HG03460 (cell line): Measurements from ENCODE around the gene SHROOM3.

Experiments
- ATAC-seq: cut with Tn5 transposase; IDR thresholded peaks from one replicate; pipeline ENCODE4 v1.9.1; 2021; ENCODE audit not compliant: unreplicated experiment

SHROOM3 gene

GRCh38 chr4:76687746-76688448 lies 252.9 kb downstream of the SHROOM3 start:
- ATAC-seq = no peak

DNA sequence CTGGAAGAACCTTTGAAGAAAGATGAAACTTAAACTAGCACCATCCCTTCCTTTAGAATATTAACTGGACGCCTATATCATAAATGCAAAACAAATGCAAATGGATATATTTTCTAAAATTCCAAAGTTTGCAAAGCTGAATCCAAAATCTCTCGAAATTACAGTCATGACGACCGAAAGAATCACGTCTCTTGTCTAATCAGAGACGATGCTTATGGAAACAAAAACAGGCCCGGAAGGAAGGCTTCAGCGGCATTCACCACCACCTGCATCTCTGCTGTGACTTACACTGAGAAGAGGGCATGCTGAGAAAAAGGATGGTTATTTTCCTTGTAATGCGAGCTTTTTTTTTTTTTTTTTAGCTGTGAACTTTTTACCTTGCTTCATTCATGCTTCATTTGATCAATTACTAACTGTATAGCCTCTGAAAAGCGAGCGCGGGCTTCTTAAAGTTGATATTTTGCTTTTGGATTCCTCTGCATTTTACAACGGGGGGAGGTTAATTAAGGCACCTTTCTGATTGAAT lies 253.7 kb downstream of the SHROOM3 start:
- ATAC-seq = no peak

- no peak for ATAC-seq
Observed at GRCh38 chr4:76689145-76689817, 254.3 kb downstream of the SHROOM3 start.

- no peak for ATAC-seq
Observed at GRCh38 chr4:76690011-76690905, 255.2 kb downstream of the SHROOM3 start.

DNA sequence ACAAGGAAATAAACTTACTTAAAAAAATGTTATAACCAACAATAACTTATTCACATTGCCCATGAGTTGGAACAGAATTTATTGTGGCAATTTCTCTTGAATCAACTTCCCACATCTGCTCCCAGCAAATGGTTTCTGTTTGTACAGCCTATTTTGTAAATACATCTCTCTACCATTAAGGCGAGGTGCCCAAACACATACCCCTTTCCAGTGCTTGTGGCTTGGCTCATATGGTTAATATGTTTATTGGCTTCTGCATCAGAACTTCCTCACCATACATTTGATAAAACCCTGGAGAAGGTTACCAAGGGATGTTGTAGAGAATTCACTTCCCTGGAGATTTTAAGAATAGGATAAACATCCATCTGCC lies 255.9 kb downstream of the SHROOM3 start:
- no peak for ATAC-seq

GRCh38 chr4:76691807-76692582 lies 257.0 kb downstream of the SHROOM3 start:
- ATAC-seq = no peak

GRCh38 chr4:76692761-76693160 lies 257.7 kb downstream of the SHROOM3 start:
- ATAC-seq = no peak

GRCh38 chr4:76694056-76694455 lies 259.0 kb downstream of the SHROOM3 start:
- no peak for ATAC-seq

DNA sequence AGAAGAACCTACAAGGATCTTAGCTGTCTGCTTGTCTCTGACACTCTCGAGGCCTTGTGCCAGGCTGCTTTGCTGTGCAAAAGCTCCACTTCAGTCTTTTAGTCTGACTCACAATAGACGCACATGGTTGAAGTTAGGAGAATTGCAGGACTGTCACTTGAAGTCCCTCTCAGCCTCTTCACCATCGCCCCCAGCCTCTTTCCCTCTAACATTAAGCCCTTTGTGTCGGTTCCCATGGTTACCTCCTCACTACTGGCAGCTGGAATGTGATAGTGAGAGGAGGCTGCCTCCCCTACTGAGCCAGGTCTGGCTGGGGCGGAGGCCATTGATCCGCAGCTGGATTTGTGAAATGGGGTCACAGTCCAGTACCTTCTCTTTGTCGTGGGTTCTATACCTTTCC lies 261.1 kb downstream of the SHROOM3 start:
- ATAC-seq = no peak

GRCh38 chr4:76697129-76697803 lies 262.2 kb downstream of the SHROOM3 start:
- ATAC-seq = peak; percentile 88

DNA sequence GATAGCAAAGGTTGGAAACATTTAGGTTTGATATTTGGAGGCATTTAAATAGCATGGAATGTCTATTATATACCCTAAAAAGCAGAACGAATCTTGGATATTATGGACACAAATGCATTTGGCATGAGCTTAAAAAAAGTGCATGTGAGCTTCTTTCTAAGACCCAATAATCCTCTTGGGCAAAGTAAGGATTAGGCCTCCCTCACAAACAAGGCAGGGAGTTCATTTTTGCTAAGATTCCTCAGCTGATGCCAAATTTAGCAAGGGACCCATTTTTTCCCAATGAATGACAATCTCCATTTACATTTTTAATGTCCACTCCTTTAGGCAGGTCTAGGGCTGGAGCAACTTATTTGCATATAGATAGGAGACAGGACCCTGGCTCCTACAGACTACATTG lies 263.1 kb downstream of the SHROOM3 start:
- ATAC-seq = no peak

DNA sequence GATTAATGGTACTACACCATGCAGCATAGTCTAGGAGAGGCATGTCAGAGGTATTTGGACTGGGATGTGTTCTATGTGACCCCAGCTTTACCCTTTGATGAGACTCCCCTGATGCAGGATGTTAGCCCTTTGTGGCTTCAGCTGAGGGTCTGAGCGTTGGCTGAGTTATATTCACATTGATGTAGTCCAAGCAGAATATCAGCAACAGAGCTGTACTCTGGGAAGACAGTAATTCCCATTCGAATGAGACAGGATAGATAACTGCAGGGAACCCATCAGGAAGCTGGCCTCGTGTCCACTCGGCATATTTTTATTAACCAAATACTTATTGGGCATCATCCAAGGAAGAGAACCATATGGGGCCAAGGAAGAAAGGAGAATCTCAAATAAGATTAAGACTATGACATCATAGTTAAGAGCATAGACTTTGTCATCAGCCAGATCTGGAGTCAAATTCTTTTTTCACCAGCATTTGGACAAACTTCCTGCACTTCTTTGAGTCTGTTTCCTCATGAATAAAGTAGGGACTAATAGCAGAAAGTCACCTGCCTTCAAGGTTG lies 264.8 kb downstream of the SHROOM3 start:
- no peak for ATAC-seq

DNA sequence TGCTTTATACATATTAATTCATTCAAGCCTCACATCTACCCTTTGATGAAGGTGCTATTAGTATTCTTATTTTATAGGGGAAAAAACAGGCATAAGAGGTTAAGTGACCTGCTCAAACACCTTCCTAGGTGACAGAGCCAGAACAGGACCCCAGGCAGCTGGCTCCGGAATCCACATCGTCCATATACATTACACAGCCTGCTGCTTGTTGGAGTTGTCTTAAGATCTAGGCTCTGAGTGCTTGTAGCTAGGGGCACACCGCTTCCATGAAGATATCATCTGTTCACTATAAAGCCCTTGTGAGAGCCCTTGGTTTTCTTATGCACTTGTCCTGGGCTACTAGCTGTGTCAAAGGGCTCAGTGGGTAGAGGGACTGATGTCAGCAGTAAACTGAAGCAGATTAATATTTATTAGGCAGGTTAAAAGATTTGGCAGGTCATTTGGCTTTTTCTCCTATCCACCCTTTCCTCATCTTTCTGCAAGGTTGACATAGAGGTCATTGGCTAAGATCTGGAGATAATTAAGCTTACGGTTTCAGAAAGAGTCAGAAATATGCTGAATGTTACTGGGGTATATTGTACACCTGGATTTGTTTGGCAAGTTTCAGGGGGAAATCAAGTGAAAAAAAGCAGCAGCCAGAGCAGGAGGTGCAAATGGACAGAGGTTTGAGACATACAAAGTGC lies 267.6 kb downstream of the SHROOM3 start:
- ATAC-seq = no peak

DNA sequence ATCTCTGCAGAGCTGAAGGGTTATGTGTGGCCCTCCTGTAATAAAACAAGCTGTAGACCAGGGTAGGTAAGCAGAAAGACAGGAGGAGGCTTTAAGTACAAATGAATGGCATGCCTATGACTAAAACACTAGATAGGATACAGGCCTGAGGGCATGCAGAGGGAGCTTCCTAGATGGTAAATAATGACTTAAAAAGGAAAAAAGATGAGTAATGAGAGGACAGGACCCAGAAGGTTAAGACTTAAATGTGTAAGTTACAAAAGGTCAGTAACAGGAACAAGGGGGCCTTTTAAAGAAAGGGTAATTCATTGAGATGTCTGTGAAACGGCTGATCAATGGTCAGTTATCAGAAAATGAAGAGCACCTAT lies 268.1 kb downstream of the SHROOM3 start:
- ATAC-seq = no peak

- ATAC-seq = no peak
Observed at GRCh38 chr4:76703676-76704075, 268.6 kb downstream of the SHROOM3 start.

DNA sequence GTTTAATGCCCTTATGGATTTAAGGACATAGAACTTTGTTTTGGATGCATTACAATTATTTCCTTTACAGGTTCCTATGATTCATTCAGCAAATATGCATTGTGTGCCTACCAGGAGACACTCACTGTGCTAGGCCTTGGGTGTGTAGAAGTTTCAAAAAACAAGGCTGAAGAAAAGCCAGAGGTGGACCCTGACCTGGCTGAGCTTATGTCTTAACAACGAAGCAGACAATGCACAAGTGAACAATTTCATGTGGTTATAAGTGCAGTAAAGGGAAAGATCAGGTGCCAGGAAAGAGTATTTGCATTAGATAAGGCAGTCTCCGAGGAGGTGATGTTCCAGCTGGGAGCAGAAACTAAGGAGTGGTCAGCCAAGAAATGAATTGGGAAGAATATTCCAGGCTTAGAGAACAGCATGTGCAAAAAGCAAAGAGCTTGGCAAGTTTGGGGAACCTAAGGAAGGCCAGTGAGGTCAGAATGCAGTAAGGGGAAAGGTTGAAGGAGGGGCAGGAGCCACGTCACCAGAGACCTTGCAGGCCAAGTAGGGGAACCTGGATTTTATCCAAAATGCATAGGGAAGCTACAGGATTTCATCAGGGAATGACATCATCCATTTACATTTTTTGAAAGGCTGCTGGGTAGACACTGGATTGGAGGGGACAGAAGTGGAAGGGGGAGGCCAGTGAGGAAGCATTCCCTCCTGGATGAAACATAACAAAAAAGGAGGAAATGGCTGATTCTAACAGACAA lies 269.3 kb downstream of the SHROOM3 start:
- ATAC-seq = no peak

DNA sequence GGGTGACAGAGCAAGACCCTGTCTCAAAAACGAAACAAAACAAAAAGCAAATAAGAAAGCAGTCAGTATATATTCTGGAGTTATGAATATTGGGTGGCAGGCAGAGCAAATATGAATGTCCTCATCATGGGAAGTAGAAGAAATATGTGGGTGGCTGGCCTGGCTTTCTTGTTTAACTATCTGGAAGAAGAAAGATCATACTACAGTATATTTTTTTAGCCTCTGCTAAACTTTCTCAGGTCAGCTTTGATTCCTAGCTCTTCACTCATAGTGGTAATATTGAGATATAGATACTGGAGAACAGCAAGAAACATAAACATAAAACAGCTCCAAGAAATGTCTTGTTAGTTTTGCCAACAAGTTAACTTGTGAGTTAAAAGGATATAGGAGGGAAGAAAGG lies 270.4 kb downstream of the SHROOM3 start:
- no peak for ATAC-seq

DNA sequence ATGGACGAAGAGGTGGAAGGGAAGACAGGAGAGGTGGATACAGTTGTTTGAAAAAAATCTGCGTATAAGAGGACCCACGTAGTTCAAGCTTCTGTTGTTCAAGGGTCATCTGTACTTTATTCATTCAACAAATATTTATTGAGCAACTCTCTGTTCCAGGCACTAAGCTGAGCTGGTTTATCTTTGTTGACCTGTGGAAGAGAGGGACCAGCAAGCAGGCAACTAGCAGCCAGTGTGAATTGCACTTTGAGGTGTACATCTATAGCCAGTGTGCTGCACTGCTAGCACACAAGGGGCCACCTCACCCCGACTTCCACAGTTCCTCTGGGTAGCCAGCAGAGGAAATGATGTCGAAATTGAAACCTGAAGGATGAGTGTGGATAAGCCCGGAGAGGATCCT lies 271.6 kb downstream of the SHROOM3 start:
- no peak for ATAC-seq
